Brain microvascular endothelial cell (primary cell): Measurements from ENCODE around the gene MRPL10.

Source experiments
- DNase-seq: peaks from one replicate; pipeline ENCODE4 v3.0.0-alpha.2; 2020
- H3K27ac ChIP-seq: fragments of 250-450 bp; sonication (Bioruptor Pico); 2 replicates; pipeline ENCODE4 v1.5.1; 2020; ENCODE audit warnings: mild to moderate bottlenecking, moderate library complexity
- H3K27me3 ChIP-seq: fragments of 250-450 bp; sonication (Bioruptor Pico); replicated peaks from 2 replicates; pipeline ENCODE4 v1.5.1; 2020; ENCODE audit warnings: mild to moderate bottlenecking
- H3K36me3 ChIP-seq: fragments of 250-450 bp; sonication (Bioruptor Pico); replicated peaks from 2 replicates; pipeline ENCODE4 v1.5.1; 2020; ENCODE audit warnings: mild to moderate bottlenecking
- H3K4me3 ChIP-seq: 2 replicates; pipeline ENCODE4 v1.5.1; 2011; ENCODE audit warnings: low read depth, mild to moderate bottlenecking, control low read depth, low read length, moderate library complexity
- in situ Hi-C: cut with HindIII; loops from 2 replicates; pipeline ENCODE4 v1.10.0; 2017; ENCODE audit warnings: low sequenced_read_pairs, low pct_ligation_motif_present
- TF ChIP-seq, protein P1 (sequence below): IDR thresholded peaks from 2 replicates; pipeline ENCODE4 v1.5.1; 2011; ENCODE audit warnings: low read depth, mild to moderate bottlenecking, moderate library complexity, low read length, control low read depth, inconsistent platforms; ENCODE audit errors: missing control alignments

MRPL10 gene

DNA sequence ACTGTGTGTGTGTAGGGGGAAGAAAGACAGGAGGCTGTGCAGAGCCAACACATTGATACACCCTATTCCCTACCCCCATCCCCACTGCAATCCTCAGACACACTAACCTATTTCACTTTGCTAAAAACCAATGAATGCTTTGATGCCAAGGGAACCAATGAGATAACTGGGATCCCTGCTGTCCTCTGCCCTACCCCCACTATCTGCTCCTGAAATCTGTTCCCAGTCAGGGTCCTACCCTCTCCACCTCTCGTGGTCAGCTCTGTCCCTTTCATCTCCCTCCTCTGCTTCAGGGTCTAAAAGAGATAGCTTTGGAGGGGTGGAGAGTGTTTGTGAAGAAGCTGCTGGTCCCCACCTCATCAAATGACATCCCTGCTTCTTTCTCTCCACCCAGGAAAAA is 38.7 kb upstream of the MRPL10 start:
- no peaks in the 10 kb centered on the region for H3K36me3 ChIP-seq
- no peak overlapping the region for H3K27ac ChIP-seq
- TF ChIP-seq, protein P1, sequence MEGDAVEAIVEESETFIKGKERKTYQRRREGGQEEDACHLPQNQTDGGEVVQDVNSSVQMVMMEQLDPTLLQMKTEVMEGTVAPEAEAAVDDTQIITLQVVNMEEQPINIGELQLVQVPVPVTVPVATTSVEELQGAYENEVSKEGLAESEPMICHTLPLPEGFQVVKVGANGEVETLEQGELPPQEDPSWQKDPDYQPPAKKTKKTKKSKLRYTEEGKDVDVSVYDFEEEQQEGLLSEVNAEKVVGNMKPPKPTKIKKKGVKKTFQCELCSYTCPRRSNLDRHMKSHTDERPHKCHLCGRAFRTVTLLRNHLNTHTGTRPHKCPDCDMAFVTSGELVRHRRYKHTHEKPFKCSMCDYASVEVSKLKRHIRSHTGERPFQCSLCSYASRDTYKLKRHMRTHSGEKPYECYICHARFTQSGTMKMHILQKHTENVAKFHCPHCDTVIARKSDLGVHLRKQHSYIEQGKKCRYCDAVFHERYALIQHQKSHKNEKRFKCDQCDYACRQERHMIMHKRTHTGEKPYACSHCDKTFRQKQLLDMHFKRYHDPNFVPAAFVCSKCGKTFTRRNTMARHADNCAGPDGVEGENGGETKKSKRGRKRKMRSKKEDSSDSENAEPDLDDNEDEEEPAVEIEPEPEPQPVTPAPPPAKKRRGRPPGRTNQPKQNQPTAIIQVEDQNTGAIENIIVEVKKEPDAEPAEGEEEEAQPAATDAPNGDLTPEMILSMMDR, result no peak
- no peak for DNase-seq
- H3K4me3 ChIP-seq, result no peak overlapping the region
- in situ Hi-C loops, result no loop called here
- H3K27me3 ChIP-seq, result peaks cover 53% of the 10 kb centered on the region

DNA sequence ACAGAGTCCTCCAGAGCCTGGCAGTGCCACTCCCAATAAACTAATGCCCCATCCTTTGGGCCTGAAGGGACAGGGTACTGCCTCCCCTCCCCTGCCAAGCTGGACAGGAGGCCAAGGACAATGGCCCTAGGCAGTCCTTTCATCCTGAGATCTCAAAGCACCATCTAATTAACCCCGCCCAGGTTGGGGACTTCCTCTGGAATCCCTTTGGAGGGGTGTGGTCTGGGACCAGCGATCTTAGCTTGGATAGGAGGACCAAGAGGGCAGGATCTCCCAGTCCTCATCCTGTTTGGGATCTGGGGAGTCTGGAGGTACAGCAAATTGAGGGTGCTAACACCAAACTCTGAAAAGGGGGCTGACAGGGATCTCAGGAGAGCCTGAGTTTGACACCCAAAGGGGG is 37.8 kb upstream of the MRPL10 start:
- peaks cover 45% of the 10 kb centered on the region for H3K27me3 ChIP-seq
- DNase-seq, result no peak
- TF ChIP-seq, protein P1, result no peak
- in situ Hi-C loops, result no loop called here
- no peak overlapping the region for H3K4me3 ChIP-seq
- H3K27ac ChIP-seq, result no peak overlapping the region
- no peaks in the 10 kb centered on the region for H3K36me3 ChIP-seq

DNA sequence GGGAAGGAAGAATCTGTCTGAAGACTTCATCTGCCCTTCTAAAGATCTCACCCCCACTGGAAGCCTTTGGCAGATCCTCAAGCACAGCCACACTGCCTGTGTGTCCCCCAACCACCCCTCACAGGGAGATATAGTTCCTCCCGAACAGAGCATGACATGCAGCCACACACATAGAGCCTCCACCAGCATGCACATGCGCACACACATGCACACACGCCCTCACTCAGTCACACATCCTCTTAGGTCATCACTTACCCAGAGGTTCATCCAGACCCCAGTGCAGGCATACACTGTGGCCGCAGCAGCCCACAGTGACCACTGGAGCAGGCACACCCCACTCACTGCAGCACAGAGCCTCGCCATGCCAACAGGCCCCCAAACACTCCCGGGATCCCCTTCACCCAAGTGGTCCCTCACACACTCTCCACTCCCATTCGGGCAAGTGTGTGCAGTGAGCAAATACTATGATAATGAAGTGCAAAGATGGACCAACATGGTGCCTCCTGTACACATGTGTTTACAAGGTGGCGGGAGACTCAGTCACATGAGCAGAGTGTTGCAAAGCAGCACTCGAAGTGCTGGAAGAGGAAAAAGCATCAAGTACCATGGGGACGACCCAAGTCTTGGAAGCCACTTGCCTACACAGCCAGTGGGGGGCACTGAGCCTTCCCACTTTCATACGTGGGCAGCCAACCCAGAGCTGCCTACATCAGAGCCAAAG is 36.6 kb upstream of the MRPL10 start:
- no peaks in the 10 kb centered on the region for H3K36me3 ChIP-seq
- in situ Hi-C loops, result no loop called here
- TF ChIP-seq, protein P1, result no peak
- H3K4me3 ChIP-seq, result no peak overlapping the region
- no peak for DNase-seq
- peaks cover 34% of the 10 kb centered on the region for H3K27me3 ChIP-seq
- H3K27ac ChIP-seq, result no peak overlapping the region

DNA sequence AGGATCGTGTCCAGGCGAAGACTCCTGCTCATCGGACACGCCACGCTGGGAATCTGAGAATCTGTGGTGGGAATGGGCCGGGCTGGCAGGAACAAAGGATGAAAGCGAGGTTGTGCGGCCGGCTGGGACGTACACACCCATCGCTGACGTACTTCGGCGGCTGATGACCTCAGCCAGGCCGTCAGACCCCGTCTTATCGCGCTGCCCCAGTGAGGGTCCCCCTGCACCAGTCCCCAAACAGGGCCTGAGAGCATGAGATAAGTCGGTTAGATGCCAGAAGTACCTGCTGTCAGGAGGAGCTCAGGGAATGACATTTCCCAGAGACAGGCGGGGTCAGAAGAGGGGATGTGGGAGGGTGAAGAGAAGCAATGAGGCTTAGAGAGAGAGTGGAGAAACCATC is 35.6 kb upstream of the MRPL10 start:
- no peak for DNase-seq
- Histone ChIP-seq H3K36me3 (no peaks in the 10 kb centered on the region), H3K27me3 (peaks cover 24% of the 10 kb centered on the region), H3K27ac (no peak overlapping the region), H3K4me3 (no peak overlapping the region)
- TF ChIP-seq, protein P1, result no peak
- in situ Hi-C loops, result no loop called here

DNA sequence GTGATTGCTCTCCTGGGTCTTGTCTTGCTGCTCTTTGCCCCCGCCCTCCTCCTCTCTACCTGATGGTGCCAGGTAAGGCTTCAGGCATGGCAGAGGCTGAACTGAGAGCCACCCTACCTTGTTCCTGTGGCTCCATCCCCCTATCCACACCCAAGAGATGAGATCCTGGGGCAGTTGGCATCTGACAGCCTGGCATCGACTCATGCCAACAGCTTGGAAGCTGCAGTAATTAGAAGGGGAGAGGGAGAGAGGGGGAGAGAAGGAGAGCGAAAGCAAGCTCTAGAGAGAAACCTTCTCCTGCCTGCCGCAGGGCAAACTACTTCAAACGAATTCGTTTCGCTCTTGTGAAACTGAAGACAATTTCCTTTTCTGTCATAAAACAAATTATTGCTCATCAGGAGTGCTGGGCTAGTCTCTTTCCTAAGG is 33.5 kb upstream of the MRPL10 start:
- Histone ChIP-seq H3K4me3 (no peak overlapping the region), H3K36me3 (no peaks in the 10 kb centered on the region), H3K27me3 (peaks cover 6% of the 10 kb centered on the region), H3K27ac (no peak overlapping the region)
- in situ Hi-C loops, result no loop called here
- no peak for DNase-seq
- TF ChIP-seq, protein P1, result no peak
